ENCODE measurements around the gene DNAJC21. TPM values are rescaled to one million over a fixed set of nuclear protein-coding genes. Genes with fewer than 3 reads are reported as not detected.

The DNAJC21 gene
- total and polyA plus RNA-seq, 8 donors = 11.6 to 25.1 (median 20.2) TPM

- Histone ChIP-seq H3K27me3 (peaks cover 0 to 3% (median 0%) of the 10 kb centered on the region in 4 donors), H3K9me3 (no peaks in the 10 kb centered on the region), H3K27ac (no peak overlapping the region), H3K36me3 (no peaks in the 10 kb centered on the region), H3K4me1 (no peaks in the 10 kb centered on the region), H3K4me3 (no peak overlapping the region)
- WGBS, 2 donors = 25 to 32% methylated on average over 18 of the region's 18 CpGs
- no peak for FAIRE-seq
- ATAC-seq = peak in 3 of 4 donors; percentile 79 to 86 (median 84)
- peak in 5 of 6 donors; percentile 13 to 80 (median 44) for DNase-seq
- TF ChIP-seq CTCF (IDR thresholded peaks at IDR 0.05) = peak; percentile 62 to 89 (median 78)
- intact Hi-C loops (cut with DNase I) = loop anchor here in 1 of 3 donors (5.0 kb wide), 1 partner anchor 516 kb away; no protein-coding TSS in a partner anchor
These were observed 73.9 kb downstream of the DNAJC21 start for GRCh38 chr5:35003018-35003957.

GRCh38 chr5:35004200-35004599 is 74.8 kb downstream of the DNAJC21 start:
- no peak for DNase-seq
- Histone ChIP-seq H3K27me3 (peaks cover 0 to 3% (median 0%) of the 10 kb centered on the region in 4 donors), H3K27ac (no peak overlapping the region), H3K36me3 (no peaks in the 10 kb centered on the region), H3K4me3 (no peak overlapping the region), H3K9me3 (no peaks in the 10 kb centered on the region), H3K4me1 (no peaks in the 10 kb centered on the region)
- intact Hi-C loops (cut with DNase I) = loop anchor here in 1 of 3 donors (5.0 kb wide), 1 partner anchor 517 kb away; no protein-coding TSS in a partner anchor
- no peak for ATAC-seq
- FAIRE-seq = no peak
- TF ChIP-seq CTCF (IDR thresholded peaks at IDR 0.05) = no peak
- 57 to 68% methylated on average over 5 of the region's 5 CpGs for WGBS, 2 donors

DNA sequence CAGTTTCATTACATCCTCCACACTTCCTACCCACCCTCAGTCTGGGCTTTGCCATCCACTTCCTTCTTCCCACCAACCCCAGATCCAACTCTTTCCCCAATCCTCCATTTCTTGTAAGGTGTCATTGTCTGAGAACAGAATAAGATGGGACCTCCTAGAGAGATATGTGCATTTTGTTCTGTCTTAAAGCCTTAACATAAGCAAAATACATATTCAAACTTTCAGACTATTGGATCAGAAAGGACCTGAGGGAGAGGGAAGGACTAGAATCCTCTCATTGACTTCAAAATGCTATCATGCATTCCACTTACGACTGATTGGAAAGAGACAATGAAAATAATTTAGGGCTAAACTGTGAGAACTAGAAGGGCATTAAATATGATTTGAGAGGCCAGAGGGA is 75.4 kb downstream of the DNAJC21 start:
- no peak overlapping the region for H3K4me3 ChIP-seq
- H3K36me3 ChIP-seq = no peaks in the 10 kb centered on the region
- no peaks in the 10 kb centered on the region for H3K9me3 ChIP-seq
- H3K27ac ChIP-seq = no peak overlapping the region
- no peaks in the 10 kb centered on the region for H3K4me1 ChIP-seq
- peaks cover 0 to 3% (median 0%) of the 10 kb centered on the region in 4 donors for H3K27me3 ChIP-seq
- TF ChIP-seq CTCF (IDR thresholded peaks at IDR 0.05) = no peak
- DNase-seq (no peak), FAIRE-seq (no peak), ATAC-seq (no peak)
- intact Hi-C loops (cut with DNase I) = loop anchor here in 1 of 3 donors (5.0 kb wide), 1 partner anchor 517 kb away; no protein-coding TSS in a partner anchor
- 80 to 84% methylated on average over 1 of the region's 1 CpG for WGBS, 2 donors

Other genes with a start within 250 kb of the DNAJC21 start
- gene TTC23L, start 90.4 kb upstream of the DNAJC21 start, total RNA-seq = under 1 TPM; 0.06 to 0.58 (median 0.19) TPM
- under 1 TPM; 0.04 to 0.66 TPM for gene TTC23L, start 90.4 kb upstream of the DNAJC21 start, polyA plus RNA-seq
- 1 to 10 TPM; 4.1 to 7.1 (median 5.8) TPM for gene RAD1, start 14.1 kb upstream of the DNAJC21 start, total RNA-seq
- 10 to 100 TPM in 1 of 2 donors, 1 to 10 TPM in 1; 3.5 to 10.1 TPM for gene RAD1, start 14.1 kb upstream of the DNAJC21 start, polyA plus RNA-seq
- 10 to 100 TPM in 2 of 6 donors, 1 to 10 TPM in 4; 4.3 to 11.3 (median 9.0) TPM for gene BRIX1, start 13.8 kb upstream of the DNAJC21 start, total RNA-seq
- 10 to 100 TPM in 1 of 2 donors, 1 to 10 TPM in 1; 8.0 to 15.9 TPM for gene BRIX1, start 13.8 kb upstream of the DNAJC21 start, polyA plus RNA-seq
- not detected for gene AGXT2, start 118.4 kb downstream of the DNAJC21 start, total RNA-seq
- not detected for gene AGXT2, start 118.4 kb downstream of the DNAJC21 start, polyA plus RNA-seq

Measured in pancreas (tissue), 10 donors.